ENCODE results near the gene GLIS1. TPM values are rescaled to one million over a fixed set of nuclear protein-coding genes. Genes with fewer than 3 reads are reported as not detected.

GLIS1 gene
- total RNA-seq, 1 experiment from 2014 or later = 0.39 TPM

GRCh38 chr1:53696990-53697389 lies 42.0 kb downstream of the GLIS1 start:
- H3K9ac ChIP-seq (ENCODE audit: low read length) = no peak overlapping the region
- H3K27me3 ChIP-seq (ENCODE audit: insufficient read depth, low read length) = no peaks in the 10 kb centered on the region
- H3K79me2 ChIP-seq (ENCODE audit: insufficient read depth, low read length) = no peaks in the 10 kb centered on the region
- no peak overlapping the region for H2AFZ ChIP-seq (ENCODE audit: low read depth, low read length, poor library complexity, severe bottlenecking)
- no peaks in the 10 kb centered on the region for H3K9me3 ChIP-seq (ENCODE audit: control insufficient read depth in 1 of 2, insufficient read depth in 1 of 2, low read depth in 1 of 2, low read length in 2 of 2)
- H3K27ac ChIP-seq (ENCODE audit: low read depth, low read length) = no peak overlapping the region
- H3K36me3 ChIP-seq (ENCODE audit: control insufficient read depth in 1 of 2, insufficient read depth in 2 of 2, low read length in 2 of 2) = no peaks in the 10 kb centered on the region
- ChIA-PET POLR2A (no interaction called here), RAD21 (ENCODE audit: low non-redundant PET in 1 of 2, low total read pairs in 2 of 2, uncharacterized antibody in 2 of 2, unreplicated experiment in 2 of 2) (no interaction called here), CTCF (no interaction called here)
- no peaks in the 10 kb centered on the region for H3K9me2 ChIP-seq (ENCODE audit: insufficient read depth)
- intact Hi-C loops (cut with micrococcal nuclease) = no loop called here
- no peak overlapping the region for H3K4me3 ChIP-seq (replicated peaks in 1 of 2; ENCODE audit: low read depth in 1 of 2, low read length in 2 of 2)
- BruUV-seq (replicated peaks) = no TSS peak
- H4K20me1 ChIP-seq (ENCODE audit: insufficient read depth) = no peaks in the 10 kb centered on the region
- TF ChIP-seq ZNF274 (IDR thresholded peaks at IDR 0.05; ENCODE audit: low read depth, low read length) (no peak), FOSL1 (IDR thresholded peaks at IDR 0.05; ENCODE audit: low read depth) (no peak), EZH2phosphoT487 (IDR thresholded peaks at IDR 0.05; ENCODE audit: borderline replicate concordance) (no peak), JUND (IDR thresholded peaks at IDR 0.05) (no peak), SP1 (IDR thresholded peaks at IDR 0.05; ENCODE audit: low read depth) (no peak), ZBTB33 (IDR thresholded peaks at IDR 0.05; ENCODE audit: extremely low read depth, insufficient replicate concordance, low read length) (no peak)
- DNase-seq (ENCODE audit: low read depth, low spot score) = no peak
- ATAC-seq = no peak
- no peak overlapping the region for H3K4me2 ChIP-seq (ENCODE audit: low read length)
- H3K4me1 ChIP-seq (ENCODE audit: control insufficient read depth in 1 of 2, insufficient read depth in 2 of 2, low read length in 2 of 2) = no peaks in the 10 kb centered on the region

- CTCF ChIA-PET = no interaction called here
These were observed 42.4 kb downstream of the GLIS1 start for GRCh38 chr1:53696571-53696970.

More at GRCh38 chr1:53696571-53696970, 42.4 kb downstream of the GLIS1 start:
- TF ChIP-seq POLR2AphosphoS5 (IDR thresholded peaks at IDR 0.05; ENCODE audit: low read depth, low read length) (no peak), ELF1 (IDR thresholded peaks at IDR 0.05; ENCODE audit: borderline replicate concordance, low read depth) (no peak), YY1 (IDR thresholded peaks at IDR 0.05; ENCODE audit: extremely low read depth, insufficient replicate concordance, low read depth, low read length) (no peak), ZFX (IDR thresholded peaks at IDR 0.05) (no peak), CBX3 (IDR thresholded peaks at IDR 0.05; ENCODE audit: low read depth) (no peak), CEBPB (IDR thresholded peaks at IDR 0.05; ENCODE audit: low read depth) (no peak), TCF7L2 (IDR thresholded peaks at IDR 0.05; ENCODE audit: borderline replicate concordance, extremely low read depth, insufficient read depth, insufficient read length) (no peak)
- Histone ChIP-seq H2AFZ (ENCODE audit: low read depth, low read length, poor library complexity, severe bottlenecking) (no peak overlapping the region), H3K9me3 (ENCODE audit: control insufficient read depth in 1 of 2, insufficient read depth in 1 of 2, low read depth in 1 of 2, low read length in 2 of 2) (no peaks in the 10 kb centered on the region), H3K4me2 (ENCODE audit: low read length) (no peak overlapping the region), H3K27ac (ENCODE audit: low read depth, low read length) (no peak overlapping the region), H3K9ac (ENCODE audit: low read length) (no peak overlapping the region), H3K4me1 (ENCODE audit: control insufficient read depth in 1 of 2, insufficient read depth in 2 of 2, low read length in 2 of 2) (no peaks in the 10 kb centered on the region), H4K20me1 (ENCODE audit: insufficient read depth) (no peaks in the 10 kb centered on the region), H3K36me3 (ENCODE audit: control insufficient read depth in 1 of 2, insufficient read depth in 2 of 2, low read length in 2 of 2) (no peaks in the 10 kb centered on the region), H3K27me3 (ENCODE audit: insufficient read depth, low read length) (no peaks in the 10 kb centered on the region), H3K79me2 (ENCODE audit: insufficient read depth, low read length) (no peaks in the 10 kb centered on the region), H3K9me2 (ENCODE audit: insufficient read depth) (no peaks in the 10 kb centered on the region), H3K4me3 (replicated peaks in 1 of 2; ENCODE audit: low read depth in 1 of 2, low read length in 2 of 2) (no peak overlapping the region)
- DNase-seq (ENCODE audit: low read depth, low spot score) (no peak), ATAC-seq (no peak)
- ChIA-PET RAD21 (ENCODE audit: low non-redundant PET in 1 of 2, low total read pairs in 2 of 2, uncharacterized antibody in 2 of 2, unreplicated experiment in 2 of 2) (no interaction called here), POLR2A (no interaction called here)
- no TSS peak for BruUV-seq (replicated peaks)
- intact Hi-C loops (cut with micrococcal nuclease) = no loop called here
